OCI-LY7 (cell line): Measurements from ENCODE around the gene STIM1. TPM values are rescaled to one million over a fixed set of nuclear protein-coding genes. Genes with fewer than 3 reads are reported as not detected.

Source experiments
- BruUV-seq: library from RNA; stranded (reverse); fragments of 400-500 nt; replicated peaks from 2 replicates; lab custom pipeline; 2021; lab: Mats Ljungman, UMichigan
- CTCF ChIA-PET: fragments of 300-600 bp; sonication (Branson Sonifier 250); formaldehyde crosslinking; loops from one replicate; lab custom pipeline; 2022; ENCODE audit warnings: antibody characterized with exemption; ENCODE audit not compliant: unreplicated experiment; lab: Charles Lee
- POLR2A ChIA-PET: fragments of 300-600 bp; sonication (Branson Sonifier 250); formaldehyde crosslinking; loops from one replicate; lab custom pipeline; 2022; ENCODE audit warnings: antibody characterized with exemption; lab: Charles Lee
- DNase-seq: peaks from one replicate; pipeline ENCODE4 v3.0.0-alpha.2; 2015; ENCODE audit warnings: low spot score
- H2AFZ ChIP-seq: fragments of 200-600 bp; sonication (generic), shearing (Covaris generic); 2 replicates; pipeline ENCODE4 v1.6.1; 2014; ENCODE audit warnings: mild to moderate bottlenecking, antibody characterized with exemption, low read length, moderate library complexity
- H3K27ac ChIP-seq: fragments of 200-600 bp; sonication (generic); 2 replicates; pipeline ENCODE4 v1.5.1; 2014; ENCODE audit warnings: mixed run types, low read depth, mild to moderate bottlenecking, moderate library complexity, low read length, inconsistent platforms; ENCODE audit not compliant: poor library complexity, severe bottlenecking
- H3K36me3 ChIP-seq: fragments of 200-600 bp; sonication (generic); 2 replicates; pipeline ENCODE4 v1.6.1; 2014; ENCODE audit warnings: mild to moderate bottlenecking, antibody characterized with exemption, low read length, moderate library complexity, mixed read lengths; ENCODE audit not compliant: insufficient read depth
- H3K4me1 ChIP-seq: fragments of 200-600 bp; sonication (generic); 2 replicates; pipeline ENCODE4 v1.5.1; 2014; ENCODE audit warnings: mild to moderate bottlenecking, low read length; ENCODE audit not compliant: insufficient read depth, poor library complexity, severe bottlenecking
- H3K4me2 ChIP-seq: fragments of 200-600 bp; sonication (generic); 2 replicates; pipeline ENCODE4 v1.6.1; 2014; ENCODE audit warnings: mild to moderate bottlenecking, low read length
- H3K4me3 ChIP-seq: fragments of 200-600 bp; sonication (generic); 2 replicates; pipeline ENCODE4 v1.5.1; 2014; ENCODE audit warnings: mild to moderate bottlenecking, low read depth, low read length; ENCODE audit not compliant: poor library complexity, severe bottlenecking
- H3K79me2 ChIP-seq: fragments of 200-600 bp; sonication (generic); 2 replicates; pipeline ENCODE4 v1.6.1; 2016; ENCODE audit warnings: low read depth, mild to moderate bottlenecking, low read length, moderate library complexity, mixed read lengths; ENCODE audit not compliant: insufficient read depth
- H3K9me2 ChIP-seq: fragments of 200-600 bp; sonication (generic); 2 replicates; pipeline ENCODE4 v1.6.1; 2016; ENCODE audit warnings: mild to moderate bottlenecking, low read length, mixed read lengths; ENCODE audit not compliant: insufficient read depth
- H3K9me3 ChIP-seq: fragments of 200-600 bp; sonication (generic); 2 replicates; pipeline ENCODE4 v1.6.1; 2014; ENCODE audit warnings: mild to moderate bottlenecking, mixed run types, low read length, mixed read lengths
- H4K20me1 ChIP-seq: fragments of 200-600 bp; sonication (generic); 2 replicates; pipeline ENCODE4 v1.6.1; 2014; ENCODE audit warnings: mild to moderate bottlenecking, antibody characterized with exemption, low read length, moderate library complexity, mixed read lengths; ENCODE audit not compliant: insufficient read depth
- EZH2phosphoT487 ChIP-seq: fragments of 200-600 bp; sonication (generic); IDR thresholded peaks from 2 replicates; pipeline ENCODE4 v1.6.1; 2018; ENCODE audit warnings: low read depth, borderline replicate concordance, mild to moderate bottlenecking, mixed run types, antibody characterized with exemption, low read length, moderate library complexity, mixed read lengths
- intact Hi-C: fragments of 100-400 bp; cut with micrococcal nuclease; formaldehyde crosslinking; loops from one replicate; pipeline ENCODE4 v1.10.0; 2022; ENCODE audit not compliant: unreplicated experiment
- total RNA-seq, 2 experiments: library from RNA; depleted of rRNA in 1 of 2; stranded (reverse); fragments of >200 nt in 1 of 2; shearing (Covaris generic) in 1 of 2; gene quantifications; 2 replicates each; pipeline ENCODE4 v1.2.3, GENCODE V29; 2014 to 2022
- TF ChIP-seq, protein P1 (sequence below): fragments of 200-600 bp; sonication (generic); conservative IDR thresholded peaks from 2 replicates; pipeline ENCODE4 v1.5.1; 2014; ENCODE audit warnings: mild to moderate bottlenecking, antibody characterized with exemption, low read length, moderate library complexity, mixed read lengths

STIM1 gene
- total RNA-seq, 2 experiments from 2014 or later = 21.0 to 49.1 TPM

DNA sequence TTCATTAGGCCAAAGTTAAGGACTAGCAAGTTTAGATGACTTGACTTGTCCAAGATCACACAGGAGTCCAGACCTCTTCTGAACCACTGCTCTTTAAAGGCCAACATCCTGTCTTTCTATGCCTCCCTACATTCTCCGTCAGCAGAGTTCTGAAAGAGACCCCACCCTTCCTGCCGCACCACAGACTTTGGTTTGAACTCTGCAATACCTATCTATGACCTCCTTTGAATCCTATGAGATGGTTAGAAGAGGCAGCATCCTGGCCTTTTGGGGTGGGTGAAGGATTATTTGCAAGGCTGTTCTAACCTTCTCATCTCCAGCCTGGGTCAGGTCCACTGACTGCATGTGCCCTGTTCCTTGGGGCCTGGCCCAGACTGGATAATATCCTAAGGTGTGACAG, 234.8 kb downstream of the STIM1 start:
- Histone ChIP-seq H3K9me3 (no peaks in the 10 kb centered on the region), H3K4me1 (peaks cover 8% of the 10 kb centered on the region), H3K9me2 (no peaks in the 10 kb centered on the region), H4K20me1 (no peaks in the 10 kb centered on the region), H3K36me3 (peaks cover 9% of the 10 kb centered on the region; the same call in 1 of the 2 replicates), H3K4me3 (no peak overlapping the region), H3K4me2 (no peak overlapping the region), H2AFZ (no peak overlapping the region), H3K27ac (no peak overlapping the region), H3K79me2 (peaks cover 3% of the 10 kb centered on the region)
- POLR2A ChIA-PET = interaction anchor here (0.5 to 0.8 kb wide), 2 partner anchors 249 to 1022 kb away, joined by 3 read pairs; partner anchors contain the start of gene RHOG
- intact Hi-C loops = no loop called here
- CTCF ChIA-PET = no interaction called here
- no peak for DNase-seq
- no TSS peak for BruUV-seq
- TF ChIP-seq EZH2phosphoT487 = no peak
- TF ChIP-seq, protein P1, sequence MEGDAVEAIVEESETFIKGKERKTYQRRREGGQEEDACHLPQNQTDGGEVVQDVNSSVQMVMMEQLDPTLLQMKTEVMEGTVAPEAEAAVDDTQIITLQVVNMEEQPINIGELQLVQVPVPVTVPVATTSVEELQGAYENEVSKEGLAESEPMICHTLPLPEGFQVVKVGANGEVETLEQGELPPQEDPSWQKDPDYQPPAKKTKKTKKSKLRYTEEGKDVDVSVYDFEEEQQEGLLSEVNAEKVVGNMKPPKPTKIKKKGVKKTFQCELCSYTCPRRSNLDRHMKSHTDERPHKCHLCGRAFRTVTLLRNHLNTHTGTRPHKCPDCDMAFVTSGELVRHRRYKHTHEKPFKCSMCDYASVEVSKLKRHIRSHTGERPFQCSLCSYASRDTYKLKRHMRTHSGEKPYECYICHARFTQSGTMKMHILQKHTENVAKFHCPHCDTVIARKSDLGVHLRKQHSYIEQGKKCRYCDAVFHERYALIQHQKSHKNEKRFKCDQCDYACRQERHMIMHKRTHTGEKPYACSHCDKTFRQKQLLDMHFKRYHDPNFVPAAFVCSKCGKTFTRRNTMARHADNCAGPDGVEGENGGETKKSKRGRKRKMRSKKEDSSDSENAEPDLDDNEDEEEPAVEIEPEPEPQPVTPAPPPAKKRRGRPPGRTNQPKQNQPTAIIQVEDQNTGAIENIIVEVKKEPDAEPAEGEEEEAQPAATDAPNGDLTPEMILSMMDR = no peak

DNA sequence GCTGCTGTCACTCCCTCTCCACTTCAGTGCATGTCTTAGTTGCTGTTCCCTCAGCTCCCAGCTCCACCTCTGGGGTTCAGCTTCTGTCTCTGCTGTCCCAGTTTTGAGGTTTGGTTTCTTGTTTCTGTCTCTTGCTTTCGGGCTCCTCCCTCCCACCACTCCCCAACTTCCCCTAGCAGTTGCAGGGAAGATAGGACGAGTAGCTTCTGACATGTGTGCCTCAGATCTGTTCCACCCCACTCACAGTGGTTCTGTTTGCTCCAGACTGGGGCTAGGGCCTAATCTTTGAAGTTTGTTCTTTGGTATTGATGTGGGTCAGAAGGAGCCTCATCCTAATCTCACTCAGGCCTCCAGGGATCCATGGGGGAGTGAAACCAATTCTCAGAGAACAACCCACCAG, 236.6 kb downstream of the STIM1 start:
- Histone ChIP-seq H3K4me2 (no peak overlapping the region), H2AFZ (no peak overlapping the region), H3K4me1 (peaks cover 19% of the 10 kb centered on the region), H3K9me3 (no peaks in the 10 kb centered on the region), H3K27ac (no peak overlapping the region), H4K20me1 (no peaks in the 10 kb centered on the region; the same call in 1 of the 2 replicates), H3K36me3 (peaks cover 19% of the 10 kb centered on the region), H3K4me3 (no peak overlapping the region), H3K79me2 (peaks cover 21% of the 10 kb centered on the region), H3K9me2 (no peaks in the 10 kb centered on the region)
- BruUV-seq = no TSS peak
- CTCF ChIA-PET = no interaction called here
- POLR2A ChIA-PET = no interaction called here
- DNase-seq = no peak
- intact Hi-C loops = no loop called here
- no peak for TF ChIP-seq EZH2phosphoT487
- TF ChIP-seq, protein P1 = no peak

DNA sequence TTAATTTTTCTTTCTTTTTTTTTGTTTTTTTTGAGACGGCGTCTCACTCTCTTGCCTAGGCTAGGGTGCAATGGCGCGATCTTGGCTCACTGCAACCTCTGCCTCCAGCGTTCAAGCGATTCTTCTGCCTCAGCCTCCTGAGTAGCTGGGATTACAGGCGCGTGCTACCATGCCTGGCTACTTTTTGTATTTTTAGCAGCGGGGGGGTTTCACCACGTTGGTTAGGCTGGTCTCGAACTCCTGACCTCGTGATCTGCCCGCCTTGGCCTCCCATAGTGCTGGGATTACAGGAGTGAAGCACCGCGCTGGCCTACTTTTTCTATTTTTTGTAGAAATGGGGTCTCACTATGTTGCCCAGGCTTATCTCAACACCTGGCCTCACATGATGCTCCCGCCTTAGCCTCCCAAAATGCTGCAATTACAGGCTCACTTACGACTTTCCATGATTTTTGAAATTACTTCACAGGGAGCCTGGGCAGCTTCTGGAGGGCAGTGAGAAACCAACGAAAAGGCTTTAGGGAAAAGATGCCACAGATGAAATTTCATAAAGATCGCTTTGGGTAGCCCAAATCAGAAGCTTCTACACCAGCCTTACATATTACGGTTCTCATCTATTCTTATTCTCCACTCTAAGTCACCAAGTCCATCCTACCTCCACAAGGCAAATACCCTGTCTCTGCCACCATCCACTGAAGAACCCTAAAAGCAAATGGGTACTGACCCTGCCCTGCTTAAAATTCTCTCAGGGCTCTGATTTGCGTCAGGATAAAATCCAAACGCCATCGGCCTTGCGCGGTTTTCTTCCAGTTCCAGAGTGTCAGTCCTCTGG, 238.3 kb downstream of the STIM1 start:
- H3K27ac ChIP-seq = peak overlapping the region; percentile 47
- peaks cover 36% of the 10 kb centered on the region for H3K4me1 ChIP-seq
- DNase-seq = no peak
- ChIA-PET POLR2A (interaction anchor here (0.9 kb wide), 1 partner anchor 298 kb away, joined by 3 read pairs; no protein-coding TSS in a partner anchor), CTCF (no interaction called here)
- TF ChIP-seq EZH2phosphoT487 = no peak
- TF ChIP-seq, protein P1 = no peak
- H3K36me3 ChIP-seq = peaks cover 31% of the 10 kb centered on the region
- peaks cover 38% of the 10 kb centered on the region for H3K79me2 ChIP-seq
- H2AFZ ChIP-seq = peak overlapping the region; percentile 90
- intact Hi-C loops = no loop called here
- peak overlapping the region; percentile 84 for H3K4me2 ChIP-seq
- no peaks in the 10 kb centered on the region for H3K9me3 ChIP-seq
- BruUV-seq = TSS peak; percentile 93
- H3K4me3 ChIP-seq = peak overlapping the region; percentile 97
- H4K20me1 ChIP-seq = peaks cover 4% of the 10 kb centered on the region
- no peaks in the 10 kb centered on the region for H3K9me2 ChIP-seq
